Retinal pigment epithelial cell (primary cell): Measurements from ENCODE around the gene SMAD3.
A peak's percentile ranks its signal among the peaks of the same experiment; 100 is the strongest.

Experiments
- DNase-seq: peaks from one replicate; pipeline ENCODE4 v3.0.0-alpha.2; 2010; ENCODE audit warnings: low read depth
- H3K4me3 ChIP-seq: 2 replicates; pipeline ENCODE4 v1.5.1; 2011; ENCODE audit warnings: mild to moderate bottlenecking, low read length, control low read depth, moderate library complexity
- CTCF ChIP-seq: conservative IDR thresholded peaks from 2 replicates; pipeline ENCODE4 v1.5.1; 2011; ENCODE audit warnings: low read depth, low read length, control low read depth, inconsistent platforms

The SMAD3 gene

GRCh38 chr15:67164811-67165253, 99.4 kb downstream of the SMAD3 start:
- no peak overlapping the region for H3K4me3 ChIP-seq
- peak; percentile 10 for TF ChIP-seq CTCF
- no peak for DNase-seq

GRCh38 chr15:67165254-67166253, 100.2 kb downstream of the SMAD3 start:
- no peak overlapping the region for H3K4me3 ChIP-seq
- DNase-seq, result no peak
- TF ChIP-seq CTCF, result no peak

- no peak for TF ChIP-seq CTCF
- no peak for DNase-seq
- H3K4me3 ChIP-seq, result no peak overlapping the region
Observed at GRCh38 chr15:67166280-67167009, 101.0 kb downstream of the SMAD3 start.

GRCh38 chr15:67167091-67167490, 101.7 kb downstream of the SMAD3 start:
- TF ChIP-seq CTCF, result no peak
- H3K4me3 ChIP-seq, result no peak overlapping the region
- no peak for DNase-seq

- DNase-seq, result no peak
- TF ChIP-seq CTCF, result no peak
- no peak overlapping the region for H3K4me3 ChIP-seq
Observed at GRCh38 chr15:67168694-67169093, 103.3 kb downstream of the SMAD3 start.

GRCh38 chr15:67170143-67170925, 104.9 kb downstream of the SMAD3 start:
- TF ChIP-seq CTCF, result no peak
- H3K4me3 ChIP-seq, result no peak overlapping the region
- no peak for DNase-seq
